HepG2 (cell line): ENCODE results near the gene ZC3H4. TPM values are rescaled to one million over a fixed set of nuclear protein-coding genes. Genes with fewer than 3 reads are reported as not detected.

Experiments
- ATF4 ChIP-seq, 2 experiments: fragments of 450-650 bp in 1 of 2; sonication (generic) in 1 of 2; formaldehyde crosslinking; IDR thresholded peaks; 2 replicates each; pipeline versions ENCODE4 v1.5.0 to v1.8.0; 2020 to 2022; ENCODE audit warnings: mild to moderate bottlenecking in 1 of 2, missing genetic modification reagents in 1 of 2
- CERS6 ChIP-seq: sonication (generic); formaldehyde crosslinking; IDR thresholded peaks from 2 replicates; pipeline ENCODE4 v1.5.0; 2020; ENCODE audit warnings: missing genetic modification reagents
- FOXJ3 ChIP-seq: sonication (generic); formaldehyde crosslinking; IDR thresholded peaks from 2 replicates; pipeline ENCODE4 v1.4.0; 2020; ENCODE audit warnings: missing genetic modification reagents, mild to moderate bottlenecking, borderline replicate concordance
- FOXK1 ChIP-seq: sonication (generic); formaldehyde crosslinking; IDR thresholded peaks from 2 replicates; pipeline ENCODE4 v1.4.0; 2020; ENCODE audit warnings: low read depth, missing genetic modification reagents, borderline replicate concordance
- HINFP ChIP-seq: sonication (generic); formaldehyde crosslinking; IDR thresholded peaks from 2 replicates; pipeline ENCODE4 v1.4.0; 2020; ENCODE audit warnings: low read depth, mild to moderate bottlenecking, missing genetic modification reagents
- PCBP1 ChIP-seq: fragments of 200-400 bp; formaldehyde crosslinking; IDR thresholded peaks from 2 replicates; pipeline ENCODE4 v1.6.1; 2017; ENCODE audit warnings: mild to moderate bottlenecking, low read depth, low read length, borderline replicate concordance
- RNF219 ChIP-seq: sonication (generic); formaldehyde crosslinking; IDR thresholded peaks from 2 replicates; pipeline ENCODE4 v1.5.0; 2020; ENCODE audit warnings: mild to moderate bottlenecking, missing genetic modification reagents
- SRSF9 ChIP-seq: fragments of 200-400 bp; formaldehyde crosslinking; IDR thresholded peaks from 2 replicates; pipeline ENCODE4 v1.6.1; 2018; ENCODE audit warnings: borderline replicate concordance, mild to moderate bottlenecking, low read depth, low read length; ENCODE audit not compliant: insufficient read depth, poor library complexity, severe bottlenecking
- THYN1 ChIP-seq: sonication (generic); formaldehyde crosslinking; IDR thresholded peaks from 2 replicates; pipeline ENCODE4 v1.8.1; 2023; ENCODE audit warnings: low read depth, mild to moderate bottlenecking, moderate library complexity, missing genetic modification reagents, borderline replicate concordance
- YY1 ChIP-seq: IDR thresholded peaks from 2 replicates; pipeline ENCODE4 v1.6.1; 2011; ENCODE audit warnings: low read length, low read depth, moderate library complexity, mild to moderate bottlenecking; ENCODE audit not compliant: insufficient read depth, insufficient replicate concordance
- ZEB1 ChIP-seq: IDR thresholded peaks from 2 replicates; pipeline ENCODE4 v1.6.1; 2012; ENCODE audit warnings: mild to moderate bottlenecking, low read depth, inconsistent platforms; ENCODE audit not compliant: insufficient replicate concordance
- ZFP36 ChIP-seq: fragments of 150-350 bp; IDR thresholded peaks from 2 replicates; pipeline ENCODE4 v1.6.1; 2018; ENCODE audit warnings: borderline replicate concordance, low read length, low read depth; ENCODE audit not compliant: partially characterized antibody
- ZNF281 ChIP-seq: sonication (generic); formaldehyde crosslinking; IDR thresholded peaks from 2 replicates; pipeline ENCODE4 v1.4.0; 2020; ENCODE audit warnings: missing genetic modification reagents, borderline replicate concordance
- ZNF350 ChIP-seq: sonication (generic); formaldehyde crosslinking; IDR thresholded peaks from 2 replicates; pipeline ENCODE4 v1.4.0; 2020; ENCODE audit warnings: mild to moderate bottlenecking, low read depth, missing genetic modification reagents, borderline replicate concordance
- ZNF614 ChIP-seq: IDR thresholded peaks from 2 replicates; pipeline ENCODE4 v1.6.1; 2018; ENCODE audit warnings: missing biosample characterization, missing genetic modification reagents, inconsistent platforms, borderline replicate concordance
- ZNF747 ChIP-seq: sonication (generic); formaldehyde crosslinking; IDR thresholded peaks from 2 replicates; pipeline ENCODE4 v1.8.1; 2023; ENCODE audit warnings: missing genetic modification reagents, mild to moderate bottlenecking, borderline replicate concordance
- ZNF784 ChIP-seq: sonication (generic); formaldehyde crosslinking; IDR thresholded peaks from 2 replicates; pipeline ENCODE4 v1.5.1; 2020; ENCODE audit warnings: missing genetic modification reagents, mild to moderate bottlenecking, borderline replicate concordance
- polyA plus RNA-seq, 8 experiments: library from polyadenylated mRNA; depleted of rRNA in 3 of 8; stranded (reverse) in 7 of 8; unstranded in 1 of 8; fragments of >200 nt; fragmentation: Illumina TruSeq in 4 of 8; extraction: Trizol in 4 of 8; gene quantifications; 2 replicates each; pipeline versions ENCODE4 v1.2.1 to v1.2.3, GENCODE V29; 2011 to 2016; ENCODE audit warnings: low read depth in 4 of 8, missing spikeins in 1 of 8, mixed read lengths in 1 of 8; ENCODE audit not compliant: insufficient read depth in 1 of 8
- total RNA-seq, 5 experiments: library from RNA; depleted of rRNA; stranded (reverse); fragments of >200 nt; fragmentation: Illumina TruSeq; extraction: Trizol; gene quantifications; 2 replicates each; pipeline ENCODE4 v1.2.3, GENCODE V29; 2016; ENCODE audit warnings: low read depth in 1 of 5

The ZC3H4 gene
- total and polyA plus RNA-seq, 2 of the 13 experiments (the other 11 are each of a cell fraction or from before 2014, with no cell fraction given): 1.8 to 10.7 TPM

- TF ChIP-seq FOXK1 (CRISPR knock-in tag) (peak; percentile 46; the same call in 1 of the 2 replicates), RNF219 (CRISPR knock-in tag) (no peak), PCBP1 (no peak), YY1 (peak; percentile 52), ZNF747 (CRISPR knock-in tag) (no peak), ZNF614 (CRISPR knock-in tag) (no peak), ZNF281 (CRISPR knock-in tag) (no peak), CERS6 (CRISPR knock-in tag) (no peak), ZEB1 (no peak), THYN1 (CRISPR knock-in tag) (no peak), ZNF784 (CRISPR knock-in tag) (no peak), FOXJ3 (CRISPR knock-in tag) (no peak), ZFP36 (no peak), ZNF350 (no peak), SRSF9 (no peak), HINFP (CRISPR knock-in tag) (no peak), ATF4 (CRISPR knock-in tag; IDR thresholded peaks at IDR 0.05) (no peak)
Measured at GRCh38 chr19:47107202-47107952, 6.2 kb downstream of the ZC3H4 start (continued).
